RWPE2 (cell line): ENCODE results near the gene PADI2.

Experiments
- ATAC-seq: fragments of 200-7000 bp; cut with Tn5 transposase; 3 replicates; pipeline ENCODE4 v1.9.1; 2021; ENCODE audit warnings: low read depth
- DNase-seq: peaks from one replicate; pipeline ENCODE4 v3.0.0-alpha.2; 2020; ENCODE audit warnings: low spot score
- H3K27ac ChIP-seq: fragments of 450-650 bp; 2 replicates; pipeline ENCODE4 v1.5.1; 2017; ENCODE audit warnings: mild to moderate bottlenecking; ENCODE audit not compliant: poor library complexity, severe bottlenecking
- H3K27me3 ChIP-seq: fragments of 250-450 bp; sonication (Bioruptor Pico); 2 replicates; pipeline ENCODE4 v1.5.1; 2021; ENCODE audit warnings: mild to moderate bottlenecking, moderate library complexity; ENCODE audit not compliant: insufficient read depth, poor library complexity, severe bottlenecking
- H3K36me3 ChIP-seq: fragments of 250-450 bp; sonication (Bioruptor Pico); 2 replicates; pipeline ENCODE4 v1.5.1; 2020; ENCODE audit warnings: low read depth, mild to moderate bottlenecking, moderate library complexity
- H3K4me1 ChIP-seq: fragments of 250-450 bp; sonication (Bioruptor Pico); 2 replicates; pipeline ENCODE4 v1.5.1; 2021; ENCODE audit warnings: mild to moderate bottlenecking, moderate library complexity; ENCODE audit not compliant: insufficient read depth, poor library complexity, severe bottlenecking
- H3K4me3 ChIP-seq: fragments of 250-450 bp; sonication (Bioruptor Pico); 2 replicates; pipeline ENCODE4 v1.5.1; 2021; ENCODE audit warnings: mild to moderate bottlenecking, moderate library complexity; ENCODE audit not compliant: severe bottlenecking
- H3K9me3 ChIP-seq: fragments of 250-450 bp; sonication (Bioruptor Pico); 2 replicates; pipeline ENCODE4 v1.5.1; 2021; ENCODE audit warnings: mild to moderate bottlenecking, moderate library complexity; ENCODE audit not compliant: severe bottlenecking
- TF ChIP-seq, protein P1 (sequence below): fragments of 450-650 bp; IDR thresholded peaks from one replicate; pipeline ENCODE4 v1.5.1; 2017; ENCODE audit warnings: mild to moderate bottlenecking, moderate library complexity; ENCODE audit not compliant: poor library complexity, severe bottlenecking

Gene PADI2

DNA sequence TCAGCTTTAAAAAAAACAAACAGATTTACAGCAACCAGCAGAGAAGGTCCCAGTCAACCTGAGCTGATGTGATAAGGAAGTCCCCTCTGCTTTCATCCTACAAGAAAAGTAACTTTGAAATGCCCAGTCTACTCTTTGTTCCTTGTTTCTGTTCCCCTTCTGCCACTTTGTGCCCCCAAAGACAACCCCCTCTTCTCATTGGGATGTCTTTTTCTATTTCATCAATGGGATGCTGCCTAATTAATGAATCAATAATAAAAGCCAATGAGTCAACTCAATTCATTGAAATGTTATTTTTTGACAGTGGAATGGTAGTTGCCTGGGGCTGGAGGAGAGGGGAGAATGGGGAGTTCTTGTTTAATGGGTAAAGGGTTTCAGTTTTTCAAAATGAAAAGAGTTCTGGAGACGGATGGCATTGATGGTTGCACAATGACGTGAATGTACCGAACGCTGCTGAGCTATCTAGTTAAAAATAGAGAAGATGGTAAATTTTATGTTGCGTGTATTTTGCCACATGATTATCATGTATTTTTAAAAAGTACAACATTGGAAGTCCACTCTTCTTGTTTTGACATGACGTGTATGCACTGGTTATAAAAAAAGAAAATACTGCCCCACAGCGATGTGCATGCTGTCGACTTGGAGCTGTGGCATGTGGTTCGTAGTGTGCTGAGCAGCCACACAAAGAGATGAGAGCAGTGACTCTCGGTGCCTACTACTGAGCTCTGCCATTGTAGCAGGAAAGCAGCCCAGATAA is 22.4 kb upstream of the PADI2 start:
- DNase-seq, result no peak

DNA sequence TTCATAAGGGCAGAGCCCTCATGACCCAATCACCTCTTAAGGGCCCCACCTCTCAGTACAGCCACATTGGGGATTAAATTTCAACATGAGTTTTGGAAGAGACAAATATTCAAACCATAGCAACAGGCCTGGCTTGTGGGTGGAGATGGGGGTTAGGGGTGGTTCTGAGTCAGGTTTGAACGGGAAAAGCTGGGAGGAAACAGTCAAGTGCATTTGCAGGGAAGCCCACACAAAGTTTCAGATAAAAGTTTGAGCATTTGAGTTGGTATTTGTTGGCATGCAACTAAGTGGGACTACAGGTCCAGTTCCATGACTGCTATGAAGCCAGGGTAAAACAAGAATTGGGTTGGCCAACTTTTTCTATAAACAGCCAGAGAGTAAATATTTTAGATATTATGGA is 21.0 kb upstream of the PADI2 start:
- Histone ChIP-seq H3K9me3 (no peaks in the 10 kb centered on the region), H3K4me3 (no peak overlapping the region), H3K4me1 (peaks cover 5% of the 10 kb centered on the region), H3K36me3 (no peaks in the 10 kb centered on the region), H3K27me3 (no peaks in the 10 kb centered on the region), H3K27ac (no peak overlapping the region)
- TF ChIP-seq, protein P1, sequence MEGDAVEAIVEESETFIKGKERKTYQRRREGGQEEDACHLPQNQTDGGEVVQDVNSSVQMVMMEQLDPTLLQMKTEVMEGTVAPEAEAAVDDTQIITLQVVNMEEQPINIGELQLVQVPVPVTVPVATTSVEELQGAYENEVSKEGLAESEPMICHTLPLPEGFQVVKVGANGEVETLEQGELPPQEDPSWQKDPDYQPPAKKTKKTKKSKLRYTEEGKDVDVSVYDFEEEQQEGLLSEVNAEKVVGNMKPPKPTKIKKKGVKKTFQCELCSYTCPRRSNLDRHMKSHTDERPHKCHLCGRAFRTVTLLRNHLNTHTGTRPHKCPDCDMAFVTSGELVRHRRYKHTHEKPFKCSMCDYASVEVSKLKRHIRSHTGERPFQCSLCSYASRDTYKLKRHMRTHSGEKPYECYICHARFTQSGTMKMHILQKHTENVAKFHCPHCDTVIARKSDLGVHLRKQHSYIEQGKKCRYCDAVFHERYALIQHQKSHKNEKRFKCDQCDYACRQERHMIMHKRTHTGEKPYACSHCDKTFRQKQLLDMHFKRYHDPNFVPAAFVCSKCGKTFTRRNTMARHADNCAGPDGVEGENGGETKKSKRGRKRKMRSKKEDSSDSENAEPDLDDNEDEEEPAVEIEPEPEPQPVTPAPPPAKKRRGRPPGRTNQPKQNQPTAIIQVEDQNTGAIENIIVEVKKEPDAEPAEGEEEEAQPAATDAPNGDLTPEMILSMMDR, result no peak
- DNase-seq, result no peak
- no peak; the same call in 2 of the 3 replicates for ATAC-seq

More for the DNA sequence above, 22.4 kb upstream of the PADI2 start:
- Histone ChIP-seq H3K27ac (no peak overlapping the region), H3K4me1 (peaks cover 5% of the 10 kb centered on the region), H3K9me3 (no peaks in the 10 kb centered on the region), H3K36me3 (no peaks in the 10 kb centered on the region), H3K4me3 (no peak overlapping the region), H3K27me3 (no peaks in the 10 kb centered on the region)
- ATAC-seq, result no peak
- TF ChIP-seq, protein P1, result no peak

DNA sequence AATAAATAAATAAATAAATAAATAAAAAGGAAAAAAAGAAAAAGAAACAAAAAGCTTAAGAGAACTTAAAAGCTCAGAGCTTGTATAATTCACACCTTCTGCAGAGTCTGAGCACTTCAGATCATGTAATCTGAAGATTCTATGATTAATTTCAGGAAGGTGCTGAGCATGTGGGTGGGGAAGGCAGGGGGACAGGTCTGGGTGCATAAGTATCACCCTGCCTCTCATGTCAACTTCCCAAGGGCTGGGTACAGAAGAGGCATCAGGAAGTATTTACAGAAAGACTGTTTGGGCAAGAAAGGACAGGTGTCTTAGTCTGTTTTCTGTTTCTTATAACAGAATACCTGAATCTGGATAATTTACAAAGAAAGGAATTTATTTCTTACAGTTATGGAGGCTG is 20.4 kb upstream of the PADI2 start:
- Histone ChIP-seq H3K4me1 (peaks cover 5% of the 10 kb centered on the region), H3K36me3 (no peaks in the 10 kb centered on the region), H3K4me3 (no peak overlapping the region), H3K9me3 (no peaks in the 10 kb centered on the region), H3K27ac (no peak overlapping the region), H3K27me3 (no peaks in the 10 kb centered on the region)
- ATAC-seq (no peak), DNase-seq (no peak)
- TF ChIP-seq, protein P1, result no peak

DNA sequence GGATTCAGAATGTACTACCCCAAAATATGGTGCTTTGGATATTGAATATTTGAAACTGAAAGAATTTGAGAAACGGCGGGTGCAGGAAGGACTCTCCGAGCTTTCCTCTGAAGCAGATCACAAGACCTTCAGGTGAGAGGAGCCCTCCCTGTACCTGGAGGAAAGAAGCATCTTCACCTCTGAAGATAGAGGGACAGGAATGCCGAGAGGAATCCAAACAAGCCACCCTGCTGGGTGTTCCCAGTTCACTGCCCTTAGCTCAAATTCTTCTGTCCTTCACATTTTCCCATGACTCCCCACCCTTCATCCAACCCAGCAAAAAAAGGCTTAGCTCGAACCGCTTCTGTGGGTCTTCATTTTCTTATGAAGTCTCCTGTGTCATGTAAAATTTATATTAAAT is 18.2 kb upstream of the PADI2 start:
- no peak for ATAC-seq
- no peaks in the 10 kb centered on the region for H3K9me3 ChIP-seq
- TF ChIP-seq, protein P1, result no peak
- H3K4me3 ChIP-seq, result no peak overlapping the region
- no peak for DNase-seq
- no peaks in the 10 kb centered on the region for H3K36me3 ChIP-seq
- H3K27me3 ChIP-seq, result no peaks in the 10 kb centered on the region
- H3K4me1 ChIP-seq, result peaks cover 5% of the 10 kb centered on the region
- no peak overlapping the region for H3K27ac ChIP-seq

DNA sequence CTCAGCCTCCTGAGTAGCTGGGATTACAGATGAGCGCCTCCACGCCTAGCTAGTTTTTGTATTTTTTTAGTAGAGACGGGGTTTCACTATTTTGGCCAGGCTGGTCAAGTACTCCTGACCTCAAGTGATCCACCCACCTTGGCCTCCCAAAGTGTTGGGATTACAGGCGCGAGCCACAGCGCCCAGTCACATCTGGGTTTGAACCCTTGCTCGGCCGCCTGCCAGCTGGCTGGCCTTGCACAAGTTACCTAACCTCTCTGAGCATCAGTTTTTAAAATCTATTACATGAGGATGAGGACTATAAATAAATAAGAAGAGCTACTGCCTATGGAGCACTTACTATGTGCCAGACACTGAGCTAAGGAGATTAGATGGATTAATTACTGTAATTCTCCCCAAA is 17.7 kb upstream of the PADI2 start:
- Histone ChIP-seq H3K27me3 (no peaks in the 10 kb centered on the region), H3K4me3 (no peak overlapping the region), H3K4me1 (peaks cover 5% of the 10 kb centered on the region), H3K9me3 (no peaks in the 10 kb centered on the region), H3K36me3 (no peaks in the 10 kb centered on the region), H3K27ac (no peak overlapping the region)
- TF ChIP-seq, protein P1, result no peak
- ATAC-seq (no peak), DNase-seq (no peak)
